Right renal pelvis (tissue), 4 donors: ENCODE measurements around the gene PPM1J. TPM values are rescaled to one million over a fixed set of nuclear protein-coding genes. Genes with fewer than 3 reads are reported as not detected.
A peak's percentile ranks its signal among the peaks of the same experiment; 100 is the strongest.

Source experiments
- DNase-seq, 4 donors: peaks; one replicate each; pipeline ENCODE4 v3.0.0-alpha.2; 2013; ENCODE audit warnings: low read depth in 4 of 4, low spot score in 3 of 4, missing footprints in 1 of 4
- polyA plus RNA-seq, 4 donors: library from polyadenylated mRNA; unstranded; fragments of 120-200 nt; gene quantifications; one replicate each; pipeline ENCODE4 v1.2.1, GENCODE V29; 2013; ENCODE audit not compliant: insufficient read length in 4 of 4

PPM1J gene
- polyA plus RNA-seq, 4 donors, result 0.98 to 1.4 (median 1.3) TPM

GRCh38 chr1:112693821-112694220, 21.3 kb downstream of the PPM1J start:
- DNase-seq, result no peak

GRCh38 chr1:112692681-112693080, 22.5 kb downstream of the PPM1J start:
- DNase-seq, result no peak

- no peak for DNase-seq
Measured at GRCh38 chr1:112689842-112690237, 25.3 kb downstream of the PPM1J start.

- no peak for DNase-seq
Measured at GRCh38 chr1:112689196-112689841, 25.8 kb downstream of the PPM1J start.

GRCh38 chr1:112688781-112689193, 26.3 kb downstream of the PPM1J start:
- no peak for DNase-seq

GRCh38 chr1:112687785-112688496, 27.2 kb downstream of the PPM1J start:
- DNase-seq, result no peak

- no peak for DNase-seq
Measured at GRCh38 chr1:112687361-112687760, 27.8 kb downstream of the PPM1J start.

- DNase-seq, result no peak
Measured at GRCh38 chr1:112686835-112687234, 28.3 kb downstream of the PPM1J start.

GRCh38 chr1:112686417-112686816, 28.7 kb downstream of the PPM1J start:
- DNase-seq, result no peak

GRCh38 chr1:112685913-112686312, 29.2 kb downstream of the PPM1J start:
- DNase-seq, result no peak

GRCh38 chr1:112678605-112679004, 36.5 kb downstream of the PPM1J start:
- DNase-seq, result no peak

GRCh38 chr1:112677501-112677900, 37.6 kb downstream of the PPM1J start:
- no peak for DNase-seq

- no peak for DNase-seq
Measured at GRCh38 chr1:112676543-112676942, 38.6 kb downstream of the PPM1J start.

- no peak for DNase-seq
Measured at GRCh38 chr1:112675728-112676381, 39.3 kb downstream of the PPM1J start.

GRCh38 chr1:112674986-112675727, 40.0 kb downstream of the PPM1J start:
- peak in 3 of 4 donors; percentile 36 to 49 (median 45) for DNase-seq

GRCh38 chr1:112674440-112674985, 40.6 kb downstream of the PPM1J start, which contains the start of gene MOV10:
Gene MOV10, plus strand, starts transcription at chr1:112674659. Its CDS starts 254 bp downstream, at chr1:112674913.
- DNase-seq, result peak in 3 of 4 donors; percentile 53 to 60 (median 59)

GRCh38 chr1:112673592-112674439, 41.3 kb downstream of the PPM1J start:
- DNase-seq, result peak; percentile 20 to 36 (median 34)

GRCh38 chr1:112672842-112673241, 42.3 kb downstream of the PPM1J start:
- DNase-seq, result no peak

GRCh38 chr1:112672009-112672408, 43.1 kb downstream of the PPM1J start:
- DNase-seq, result no peak

- DNase-seq, result no peak
Measured at GRCh38 chr1:112666946-112667345, 48.2 kb downstream of the PPM1J start.
